ENCODE measurements around the gene TELO2.
A peak's percentile ranks its signal among the peaks of the same experiment; 100 is the strongest.

TELO2 gene

DNA sequence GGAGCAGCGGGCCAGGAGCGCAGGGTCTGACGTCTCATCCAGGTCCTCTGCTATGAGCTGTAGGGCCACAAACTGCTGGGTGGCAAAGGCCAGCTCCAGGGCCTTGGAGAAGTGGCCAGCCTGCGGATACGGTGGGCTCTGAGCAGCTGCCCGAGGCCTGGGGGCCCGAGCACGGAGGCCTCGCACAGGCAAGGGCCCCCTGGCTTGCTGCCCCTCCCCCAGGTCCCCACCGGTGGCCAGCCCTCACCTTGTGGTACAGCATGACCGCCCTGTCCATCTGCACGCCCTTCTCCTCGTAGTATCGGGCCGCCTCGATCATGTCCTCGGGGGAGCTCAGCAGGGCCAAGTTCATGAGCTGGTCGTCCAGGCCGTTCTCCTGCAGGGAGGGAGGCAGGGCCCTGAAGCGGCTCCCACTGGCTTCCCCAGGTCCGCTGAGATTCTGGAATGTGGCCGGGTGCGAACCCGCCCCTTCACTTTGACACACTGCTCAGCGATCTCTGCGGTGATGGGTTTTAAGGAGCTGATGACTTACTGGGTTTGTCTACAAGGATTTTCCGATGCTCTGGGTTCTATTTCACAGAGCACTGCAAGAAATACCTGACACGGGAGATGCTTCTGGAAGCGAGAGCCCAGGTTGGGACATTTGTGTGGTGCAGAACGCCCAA is 30.6 kb downstream of the TELO2 start:
- Histone ChIP-seq H3K18ac (ENCODE audit: low read length) (no peak overlapping the region), H3K9me3 (replicated peaks in 1 of 2; ENCODE audit: control insufficient read depth in 2 of 2, insufficient read depth in 1 of 2, low read depth in 1 of 2, low read length in 2 of 2) (no peaks in the 10 kb centered on the region), H2BK12ac (ENCODE audit: low read length) (no peak overlapping the region), H3K4me2 (ENCODE audit: insufficient read depth, low read length, poor library complexity, severe bottlenecking) (no peak overlapping the region), H2BK5ac (ENCODE audit: low read length) (no peak overlapping the region), H2AFZ (ENCODE audit: low read length) (no peak overlapping the region), H4K91ac (ENCODE audit: low read depth, low read length, poor library complexity) (no peak overlapping the region), H3K36me3 (replicated peaks in 1 of 2; ENCODE audit: control insufficient read depth in 2 of 2, insufficient read depth in 2 of 2, low read length in 2 of 2) (peaks cover 19 to 34% of the 10 kb centered on the region in 2 donors), H3K27ac (replicated peaks; ENCODE audit: low read length) (no peak overlapping the region), H3K27me3 (ENCODE audit: control insufficient read depth in 3 of 3, insufficient read depth in 3 of 3, low read depth in 1 of 3, low read length in 3 of 3) (no peaks in the 10 kb centered on the region), H3K4me1 (ENCODE audit: control insufficient read depth in 2 of 2, insufficient read depth in 1 of 2, low read depth in 1 of 2, low read length in 2 of 2) (peaks cover 0 to 4% of the 10 kb centered on the region in 2 donors), H3K9ac (ENCODE audit: low read depth, low read length, poor library complexity) (peak overlapping the region; percentile 4), H2AK5ac (ENCODE audit: low read depth, low read length) (no peak overlapping the region), H3K14ac (ENCODE audit: low read length) (no peak overlapping the region), H2BK120ac (ENCODE audit: low read depth, low read length) (no peak overlapping the region), H2BK15ac (ENCODE audit: low read length) (no peak overlapping the region), H3K4me3 (ENCODE audit: low read length in 2 of 2) (no peak overlapping the region), H3K79me1 (ENCODE audit: low read depth, low read length) (peaks cover 6% of the 10 kb centered on the region), H4K8ac (ENCODE audit: low read depth, low read length) (no peak overlapping the region), H3K4ac (ENCODE audit: low read length) (no peak overlapping the region), H3K23ac (ENCODE audit: low read depth, low read length, poor library complexity) (no peak overlapping the region)
- DNase-seq (ENCODE audit: low spot score) = no peak
- WGBS, 2 donors (ENCODE audit: extremely low coverage in 2 of 2, insufficient read length in 2 of 2, insufficient replicate concordance in 1 of 2) = no CpG with 5 or more reads among the region's 30 CpGs

DNA sequence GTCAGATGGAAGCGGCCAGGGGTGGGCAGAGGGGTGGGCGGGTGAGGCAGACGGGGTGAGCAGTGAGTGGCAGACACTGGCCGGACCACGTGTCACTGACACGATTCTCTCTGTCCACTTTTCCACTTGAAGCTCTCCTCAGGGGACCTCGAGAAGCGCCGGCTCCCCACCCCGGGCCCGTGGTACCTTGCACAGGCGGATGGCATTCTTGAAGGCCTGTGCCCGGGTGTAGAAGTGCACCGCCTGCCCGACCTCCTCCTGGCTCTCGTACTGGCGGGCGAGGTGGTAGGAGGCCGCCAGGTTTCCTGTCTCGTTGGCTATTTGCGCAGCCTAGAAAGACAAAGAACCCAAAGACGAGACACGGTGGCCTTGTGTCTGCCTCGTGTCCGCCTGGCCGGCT is 31.2 kb downstream of the TELO2 start:
- H3K36me3 ChIP-seq (replicated peaks in 1 of 2; ENCODE audit: control insufficient read depth in 2 of 2, insufficient read depth in 2 of 2, low read length in 2 of 2) = peaks cover 16 to 31% of the 10 kb centered on the region in 2 donors
- no peak overlapping the region for H2BK120ac ChIP-seq (ENCODE audit: low read depth, low read length)
- no peaks in the 10 kb centered on the region for H3K9me3 ChIP-seq (replicated peaks in 1 of 2; ENCODE audit: control insufficient read depth in 2 of 2, insufficient read depth in 1 of 2, low read depth in 1 of 2, low read length in 2 of 2)
- H2BK12ac ChIP-seq (ENCODE audit: low read length) = no peak overlapping the region
- no peak overlapping the region for H3K4me2 ChIP-seq (ENCODE audit: insufficient read depth, low read length, poor library complexity, severe bottlenecking)
- no peak overlapping the region for H3K23ac ChIP-seq (ENCODE audit: low read depth, low read length, poor library complexity)
- no peak overlapping the region for H3K4ac ChIP-seq (ENCODE audit: low read length)
- no peak overlapping the region for H2AK5ac ChIP-seq (ENCODE audit: low read depth, low read length)
- H4K8ac ChIP-seq (ENCODE audit: low read depth, low read length) = no peak overlapping the region
- no peak for DNase-seq (ENCODE audit: low spot score)
- no peak overlapping the region for H3K27ac ChIP-seq (replicated peaks; ENCODE audit: low read length)
- no CpG with 5 or more reads among the region's 26 CpGs for WGBS, 2 donors (ENCODE audit: extremely low coverage in 2 of 2, insufficient read length in 2 of 2, insufficient replicate concordance in 1 of 2)
- H2BK15ac ChIP-seq (ENCODE audit: low read length) = no peak overlapping the region
- H3K4me1 ChIP-seq (ENCODE audit: control insufficient read depth in 2 of 2, insufficient read depth in 1 of 2, low read depth in 1 of 2, low read length in 2 of 2) = peaks cover 0 to 4% of the 10 kb centered on the region in 2 donors
- H3K27me3 ChIP-seq (ENCODE audit: control insufficient read depth in 3 of 3, insufficient read depth in 3 of 3, low read depth in 1 of 3, low read length in 3 of 3) = no peaks in the 10 kb centered on the region
- no peak overlapping the region for H2BK5ac ChIP-seq (ENCODE audit: low read length)
- no peak overlapping the region for H3K4me3 ChIP-seq (ENCODE audit: low read length in 2 of 2)
- no peak overlapping the region for H2AFZ ChIP-seq (ENCODE audit: low read length)
- H3K18ac ChIP-seq (ENCODE audit: low read length) = no peak overlapping the region
- no peak overlapping the region for H4K91ac ChIP-seq (ENCODE audit: low read depth, low read length, poor library complexity)
- H3K14ac ChIP-seq (ENCODE audit: low read length) = no peak overlapping the region
- no peak overlapping the region for H3K9ac ChIP-seq (ENCODE audit: low read depth, low read length, poor library complexity)
- peaks cover 6% of the 10 kb centered on the region for H3K79me1 ChIP-seq (ENCODE audit: low read depth, low read length)

DNA sequence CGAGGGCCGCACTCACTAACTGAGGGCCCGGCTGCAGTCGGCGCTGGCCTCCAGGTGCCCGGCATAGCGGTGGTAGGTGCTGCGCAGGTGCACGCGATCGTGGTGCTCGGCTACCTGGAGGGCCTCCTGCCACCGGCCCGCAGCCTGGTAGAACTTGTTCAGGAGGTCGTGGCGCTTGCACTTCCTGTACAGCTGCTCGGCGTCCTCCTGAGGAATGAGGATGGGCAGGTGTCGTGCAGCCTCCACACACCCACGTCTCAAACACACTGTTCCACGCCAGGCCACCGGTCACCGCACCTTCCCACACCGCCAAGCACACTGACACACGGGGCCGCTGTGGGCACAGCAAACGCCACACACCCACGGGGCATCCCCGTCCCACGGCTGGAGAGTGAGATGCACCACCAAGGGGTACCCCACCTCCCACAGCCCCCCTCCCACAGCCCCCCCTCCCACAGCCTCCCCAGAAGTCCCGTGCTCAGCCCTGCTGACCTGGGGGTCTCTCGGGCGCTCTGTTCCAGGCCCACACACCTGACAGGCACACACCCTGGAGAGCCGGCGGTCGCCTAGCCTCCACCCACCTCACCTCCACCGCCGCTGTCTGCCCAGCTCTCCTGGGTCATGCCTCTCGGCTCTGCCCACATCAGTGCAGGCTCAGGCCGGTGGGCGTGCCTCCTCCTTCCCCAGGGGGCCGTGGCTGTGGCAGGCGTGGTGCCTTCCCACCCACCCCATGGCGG is 32.9 kb downstream of the TELO2 start:
- no peak for DNase-seq (ENCODE audit: low spot score)
- Histone ChIP-seq H2AK5ac (ENCODE audit: low read depth, low read length) (no peak overlapping the region), H4K91ac (ENCODE audit: low read depth, low read length, poor library complexity) (no peak overlapping the region), H3K4ac (ENCODE audit: low read length) (no peak overlapping the region), H3K4me1 (ENCODE audit: control insufficient read depth in 2 of 2, insufficient read depth in 1 of 2, low read depth in 1 of 2, low read length in 2 of 2) (peaks cover 0 to 4% of the 10 kb centered on the region in 2 donors), H2AFZ (ENCODE audit: low read length) (no peak overlapping the region), H3K36me3 (replicated peaks in 1 of 2; ENCODE audit: control insufficient read depth in 2 of 2, insufficient read depth in 2 of 2, low read length in 2 of 2) (peaks cover 11 to 19% of the 10 kb centered on the region in 2 donors), H3K27me3 (ENCODE audit: control insufficient read depth in 3 of 3, insufficient read depth in 3 of 3, low read depth in 1 of 3, low read length in 3 of 3) (no peaks in the 10 kb centered on the region), H3K14ac (ENCODE audit: low read length) (peak overlapping the region; percentile 94), H4K8ac (ENCODE audit: low read depth, low read length) (peak overlapping the region; percentile 43), H2BK12ac (ENCODE audit: low read length) (no peak overlapping the region), H3K9ac (ENCODE audit: low read depth, low read length, poor library complexity) (peak overlapping the region; percentile 44), H3K4me2 (ENCODE audit: insufficient read depth, low read length, poor library complexity, severe bottlenecking) (no peak overlapping the region), H2BK5ac (ENCODE audit: low read length) (no peak overlapping the region), H3K4me3 (ENCODE audit: low read length in 2 of 2) (no peak overlapping the region), H3K9me3 (replicated peaks in 1 of 2; ENCODE audit: control insufficient read depth in 2 of 2, insufficient read depth in 1 of 2, low read depth in 1 of 2, low read length in 2 of 2) (no peaks in the 10 kb centered on the region), H2BK15ac (ENCODE audit: low read length) (no peak overlapping the region), H3K23ac (ENCODE audit: low read depth, low read length, poor library complexity) (peak overlapping the region; percentile 93), H2BK120ac (ENCODE audit: low read depth, low read length) (no peak overlapping the region), H3K27ac (replicated peaks; ENCODE audit: low read length) (no peak overlapping the region), H3K18ac (ENCODE audit: low read length) (no peak overlapping the region), H3K79me1 (ENCODE audit: low read depth, low read length) (peaks cover 9% of the 10 kb centered on the region)
- WGBS, 2 donors (ENCODE audit: extremely low coverage in 2 of 2, insufficient read length in 2 of 2, insufficient replicate concordance in 1 of 2) = no CpG with 5 or more reads among the region's 44 CpGs
